Fibroblast of lung (primary cell): ENCODE measurements around the gene MGAT4A. TPM values are rescaled to one million over a fixed set of nuclear protein-coding genes. Genes with fewer than 3 reads are reported as not detected.

Experiments used
- DNase-seq, 2 donors: peaks; one replicate each; pipeline versions ENCODE4 v3.0.0 to v3.0.0-alpha.2; 2010; ENCODE audit warnings: low read depth in 2 of 2
- H2AFZ ChIP-seq: 2 replicates; pipeline ENCODE4 v1.5.1; 2012; ENCODE audit warnings: low read length, control low read depth, inconsistent platforms
- H3K27ac ChIP-seq: 2 replicates; pipeline ENCODE4 v1.5.1; 2011; ENCODE audit warnings: low read length, control low read depth; ENCODE audit not compliant: insufficient read depth
- H3K27me3 ChIP-seq: 2 replicates; pipeline ENCODE4 v1.5.1; 2011; ENCODE audit warnings: mild to moderate bottlenecking, low read length; ENCODE audit not compliant: control insufficient read depth, insufficient read depth
- H3K36me3 ChIP-seq: 2 replicates; pipeline ENCODE4 v1.5.1; 2011; ENCODE audit warnings: low read length; ENCODE audit not compliant: control insufficient read depth, insufficient read depth
- H3K4me1 ChIP-seq: 2 replicates; pipeline ENCODE4 v1.5.1; 2011; ENCODE audit warnings: low read length; ENCODE audit not compliant: control insufficient read depth, insufficient read depth; ENCODE audit errors: extremely low read depth
- H3K4me2 ChIP-seq: 2 replicates; pipeline ENCODE4 v1.5.1; 2011; ENCODE audit warnings: low read length, control low read depth; ENCODE audit not compliant: insufficient read depth; ENCODE audit errors: extremely low read depth
- H3K4me3 ChIP-seq, 4 experiments: fragments of 200-600 bp in 1 of 4; sonication (generic) in 1 of 4; replicated peaks in 1 of 4; 2 replicates each; pipeline ENCODE4 v1.5.1; 2011 to 2016; ENCODE audit warnings: low read length in 4 of 4, low read depth in 3 of 4, mild to moderate bottlenecking in 3 of 4, control low read depth in 2 of 4, inconsistent platforms in 1 of 4, mixed read lengths in 1 of 4; ENCODE audit not compliant: insufficient read depth in 1 of 4; ENCODE audit errors: control extremely low read depth in 1 of 4
- H3K79me2 ChIP-seq: 2 replicates; pipeline ENCODE4 v1.5.1; 2012; ENCODE audit warnings: mild to moderate bottlenecking, low read length, inconsistent platforms; ENCODE audit not compliant: control insufficient read depth, insufficient read depth
- H3K9ac ChIP-seq: 2 replicates; pipeline ENCODE4 v1.5.1; 2011; ENCODE audit warnings: mild to moderate bottlenecking, low read length, control low read depth; ENCODE audit not compliant: insufficient read depth
- H3K9me3 ChIP-seq: 2 replicates; pipeline ENCODE4 v1.5.1; 2012; ENCODE audit warnings: low read depth, low read length; ENCODE audit not compliant: control insufficient read depth, insufficient read depth
- H4K20me1 ChIP-seq: 2 replicates; pipeline ENCODE4 v1.5.1; 2011; ENCODE audit warnings: low read length; ENCODE audit not compliant: control insufficient read depth, insufficient read depth; ENCODE audit errors: extremely low read depth
- CTCF ChIP-seq, 2 donors: IDR thresholded peaks in 1 of 2; conservative IDR thresholded peaks in 1 of 2; 1 replicate in 1 of 2; 2 replicates in 1 of 2; pipeline ENCODE4 v1.5.1; 2011 to 2012; ENCODE audit warnings: low read length in 2 of 2, control low read depth in 1 of 2, inconsistent platforms in 1 of 2, low read depth in 1 of 2, mild to moderate bottlenecking in 1 of 2
- EZH2 ChIP-seq: IDR thresholded peaks from 2 replicates; pipeline ENCODE4 v1.5.1; 2012; ENCODE audit warnings: low read length, control low read depth, mild to moderate bottlenecking; ENCODE audit errors: missing control alignments
- polyA plus RNA-seq, 2 donors: library from polyadenylated mRNA; depleted of rRNA in 1 of 2; stranded (reverse) in 1 of 2; unstranded in 1 of 2; fragments of >200 nt; gene quantifications; 2 replicates each; pipeline ENCODE4 v1.2.1, GENCODE V29; 2011 to 2012; ENCODE audit warnings: missing spikeins in 1 of 2
- total RNA-seq: library from RNA; depleted of rRNA; stranded (reverse); fragments of >200 nt; gene quantifications from 2 replicates; pipeline ENCODE4 v1.2.1, GENCODE V29; 2014

Gene MGAT4A
- total and polyA plus RNA-seq, 2 donors (not counting 1 experiment from before 2014, with no cell fraction given) = 0.10 to 0.17 TPM

- H3K27ac ChIP-seq = no peak overlapping the region
- no peak overlapping the region for H3K4me3 ChIP-seq
- peaks cover 2% of the 10 kb centered on the region for H3K27me3 ChIP-seq
- H3K4me1 ChIP-seq = no peaks in the 10 kb centered on the region
- DNase-seq = no peak
- TF ChIP-seq CTCF (conservative IDR thresholded peaks at IDR 0.05 in 1 of 2, IDR thresholded peaks at IDR 0.05 in 1 of 2; ENCODE audit: low read depth in 1 of 2, low read length in 2 of 2) = no peak
- TF ChIP-seq EZH2 = no peak
- no peak overlapping the region for H3K4me2 ChIP-seq
- no peaks in the 10 kb centered on the region for H3K79me2 ChIP-seq
- no peaks in the 10 kb centered on the region for H4K20me1 ChIP-seq
- no peaks in the 10 kb centered on the region for H3K9me3 ChIP-seq
- no peaks in the 10 kb centered on the region for H3K36me3 ChIP-seq
- H3K9ac ChIP-seq = no peak overlapping the region
- no peak overlapping the region for H2AFZ ChIP-seq
Observed at GRCh38 chr2:98744595-98744994, 13.7 kb upstream of the MGAT4A start.

GRCh38 chr2:98743835-98744234 lies 12.9 kb upstream of the MGAT4A start:
- Histone ChIP-seq H3K79me2 (no peaks in the 10 kb centered on the region), H3K9ac (no peak overlapping the region), H3K9me3 (no peaks in the 10 kb centered on the region), H3K27ac (no peak overlapping the region), H4K20me1 (no peaks in the 10 kb centered on the region), H3K4me2 (no peak overlapping the region), H3K4me1 (no peaks in the 10 kb centered on the region), H3K4me3 (no peak overlapping the region), H3K27me3 (peaks cover 2% of the 10 kb centered on the region), H2AFZ (no peak overlapping the region), H3K36me3 (no peaks in the 10 kb centered on the region)
- TF ChIP-seq EZH2 (no peak), CTCF (conservative IDR thresholded peaks at IDR 0.05 in 1 of 2, IDR thresholded peaks at IDR 0.05 in 1 of 2; ENCODE audit: low read depth in 1 of 2, low read length in 2 of 2) (no peak)
- DNase-seq = no peak

- no peak overlapping the region for H3K9ac ChIP-seq
- TF ChIP-seq CTCF (conservative IDR thresholded peaks at IDR 0.05 in 1 of 2, IDR thresholded peaks at IDR 0.05 in 1 of 2; ENCODE audit: low read depth in 1 of 2, low read length in 2 of 2) (no peak), EZH2 (no peak)
- H3K27ac ChIP-seq = no peak overlapping the region
- H3K4me2 ChIP-seq = no peak overlapping the region
- no peak overlapping the region for H2AFZ ChIP-seq
- H3K27me3 ChIP-seq = peaks cover 2% of the 10 kb centered on the region
- no peaks in the 10 kb centered on the region for H3K4me1 ChIP-seq
- H3K36me3 ChIP-seq = no peaks in the 10 kb centered on the region
- no peak overlapping the region for H3K4me3 ChIP-seq
- H3K79me2 ChIP-seq = no peaks in the 10 kb centered on the region
- no peaks in the 10 kb centered on the region for H3K9me3 ChIP-seq
- DNase-seq = no peak
- H4K20me1 ChIP-seq = no peaks in the 10 kb centered on the region
Observed at GRCh38 chr2:98739020-98739419, 8.1 kb upstream of the MGAT4A start.
